ENCODE results near the gene MED13. TPM values are rescaled to one million over a fixed set of nuclear protein-coding genes. Genes with fewer than 3 reads are reported as not detected.

MED13 gene
- total RNA-seq, 1 experiment from 2014 or later: 60.7 TPM

- no peak overlapping the region for H3K4me2 ChIP-seq (ENCODE audit: insufficient read depth, insufficient read length, low read length)
- no peak overlapping the region for H3K9ac ChIP-seq (ENCODE audit: extremely low read depth, insufficient read length, low read length)
- no peak overlapping the region for H3K14ac ChIP-seq (ENCODE audit: insufficient read depth, low read length)
- Mint-ChIP-seq H3K9me3 (no peaks in the 10 kb centered on the region), H3K4me3 (no peak overlapping the region), H3K27me3 (ENCODE audit: low read depth) (no peaks in the 10 kb centered on the region), H3K4me1 (peaks cover 18 to 19% of the 10 kb centered on the region in 2 experiments), H3K27ac (peak overlapping the region in 1 of 3 experiments; percentile 44; a peak in 1 of 7 replicates), H3K36me3 (ENCODE audit: insufficient read depth in 1 of 3, low read depth in 3 of 3) (peaks cover 44 to 85% (median 84%) of the 10 kb centered on the region in 3 experiments)
- no peak for DNase-seq
- no peak overlapping the region for H4K91ac ChIP-seq (ENCODE audit: insufficient read length, low read depth, low read length)
- WGBS (ENCODE audit: extremely low coverage, insufficient read length, low lambda C conversion rate): no CpG with 5 or more reads among the region's 6 CpGs
- peaks cover 5% of the 10 kb centered on the region for H3K79me1 ChIP-seq (ENCODE audit: insufficient read depth, low read depth, low read length, poor library complexity, severe bottlenecking)
- H2AK5ac ChIP-seq (ENCODE audit: insufficient read length, low read length): no peak overlapping the region
- H2BK12ac ChIP-seq (ENCODE audit: insufficient read length, low read depth, low read length): no peak overlapping the region
- no peak overlapping the region for H2AFZ ChIP-seq (ENCODE audit: low read length)
- H3K27me3 ChIP-seq (ENCODE audit: insufficient read depth, low read length): no peaks in the 10 kb centered on the region
- H3K4me1 ChIP-seq (ENCODE audit: insufficient read depth, low read length): no peaks in the 10 kb centered on the region; the same call in 1 of the 2 replicates
- H4K8ac ChIP-seq (replicated peaks; ENCODE audit: insufficient read length, low read depth, low read length): no peak overlapping the region
- no peak overlapping the region for H3K18ac ChIP-seq (ENCODE audit: insufficient read length, low read depth, low read length)
- H3K9me3 ChIP-seq (ENCODE audit: control insufficient read depth, low read depth, low read length): no peaks in the 10 kb centered on the region
- H3K23ac ChIP-seq (ENCODE audit: insufficient read length, low read depth, low read length): no peak overlapping the region
- no peak overlapping the region for H2BK5ac ChIP-seq (ENCODE audit: insufficient read length, low read length)
- H4K20me1 ChIP-seq (ENCODE audit: control insufficient read depth, insufficient read depth, insufficient read length): no peaks in the 10 kb centered on the region
- TF ChIP-seq, protein P1, sequence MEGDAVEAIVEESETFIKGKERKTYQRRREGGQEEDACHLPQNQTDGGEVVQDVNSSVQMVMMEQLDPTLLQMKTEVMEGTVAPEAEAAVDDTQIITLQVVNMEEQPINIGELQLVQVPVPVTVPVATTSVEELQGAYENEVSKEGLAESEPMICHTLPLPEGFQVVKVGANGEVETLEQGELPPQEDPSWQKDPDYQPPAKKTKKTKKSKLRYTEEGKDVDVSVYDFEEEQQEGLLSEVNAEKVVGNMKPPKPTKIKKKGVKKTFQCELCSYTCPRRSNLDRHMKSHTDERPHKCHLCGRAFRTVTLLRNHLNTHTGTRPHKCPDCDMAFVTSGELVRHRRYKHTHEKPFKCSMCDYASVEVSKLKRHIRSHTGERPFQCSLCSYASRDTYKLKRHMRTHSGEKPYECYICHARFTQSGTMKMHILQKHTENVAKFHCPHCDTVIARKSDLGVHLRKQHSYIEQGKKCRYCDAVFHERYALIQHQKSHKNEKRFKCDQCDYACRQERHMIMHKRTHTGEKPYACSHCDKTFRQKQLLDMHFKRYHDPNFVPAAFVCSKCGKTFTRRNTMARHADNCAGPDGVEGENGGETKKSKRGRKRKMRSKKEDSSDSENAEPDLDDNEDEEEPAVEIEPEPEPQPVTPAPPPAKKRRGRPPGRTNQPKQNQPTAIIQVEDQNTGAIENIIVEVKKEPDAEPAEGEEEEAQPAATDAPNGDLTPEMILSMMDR (conservative IDR thresholded peaks at IDR 0.05): no peak
- no peak overlapping the region for H3T11ph ChIP-seq (ENCODE audit: low read length)
- H3K23me2 ChIP-seq (ENCODE audit: insufficient read length, low read depth, low read length, poor library complexity, severe bottlenecking): no peaks in the 10 kb centered on the region
- H2BK15ac ChIP-seq (ENCODE audit: low read depth, low read length): no peak overlapping the region
- H4K5ac ChIP-seq (ENCODE audit: insufficient read length, low read depth, low read length): no peak overlapping the region
- H3K27ac ChIP-seq (ENCODE audit: insufficient read length, low read depth, low read length): no peak overlapping the region
- H3K4ac ChIP-seq (ENCODE audit: low read depth, low read length): no peak overlapping the region
- H2BK20ac ChIP-seq (ENCODE audit: low read depth, low read length, poor library complexity, severe bottlenecking): no peak overlapping the region
- no peak overlapping the region for H3K56ac ChIP-seq (ENCODE audit: insufficient read length, low read depth, low read length)
- H2BK120ac ChIP-seq (ENCODE audit: low read depth, low read length, poor library complexity, severe bottlenecking): no peak overlapping the region
- H3K79me2 ChIP-seq (ENCODE audit: insufficient read depth, low read length): no peaks in the 10 kb centered on the region; the same call in 1 of the 2 replicates
Measured at GRCh38 chr17:62030264-62030663, 34.8 kb downstream of the MED13 start.

Measured in H9 (cell line).